Left kidney (tissue), 2 donors: ENCODE data around the gene TBC1D1. TPM values are rescaled to one million over a fixed set of nuclear protein-coding genes. Genes with fewer than 3 reads are reported as not detected.
"Not testable (repeated sequence)": the region's sequence is repeated elsewhere in the genome, so short reads cannot be mapped to it uniquely, and the experiment has no call there.

Experiments
- DNase-seq: peaks from one replicate; pipeline ENCODE4 v3.0.0-alpha.2; 2013
- polyA plus RNA-seq: library from polyadenylated mRNA; unstranded; fragments of 120-200 nt; gene quantifications from one replicate; pipeline ENCODE4 v1.2.1, GENCODE V29; 2013; ENCODE audit not compliant: insufficient read length

The TBC1D1 gene
- polyA plus RNA-seq, 1 donor = 197 TPM

GRCh38 chr4:37966044-37966443, 75.2 kb downstream of the TBC1D1 start:
- DNase-seq = no peak

- no peak for DNase-seq
Measured at GRCh38 chr4:37967736-37968135, 76.9 kb downstream of the TBC1D1 start.

- no peak for DNase-seq
Measured at GRCh38 chr4:37968747-37969146, 77.9 kb downstream of the TBC1D1 start.

- DNase-seq = no peak
Measured at GRCh38 chr4:37970702-37971101, 79.8 kb downstream of the TBC1D1 start.

- DNase-seq = no peak
Measured at GRCh38 chr4:37971202-37971601, 80.3 kb downstream of the TBC1D1 start.

GRCh38 chr4:37973441-37973840, 82.6 kb downstream of the TBC1D1 start:
- DNase-seq = no peak

- DNase-seq = not testable (repeated sequence)
Measured at GRCh38 chr4:37975321-37975822, 84.5 kb downstream of the TBC1D1 start.

- no peak for DNase-seq
Measured at GRCh38 chr4:37976507-37976906, 85.6 kb downstream of the TBC1D1 start.

- DNase-seq = peak; percentile 84
Measured at GRCh38 chr4:37976991-37977470, 86.1 kb downstream of the TBC1D1 start.

GRCh38 chr4:37977471-37978247, 86.8 kb downstream of the TBC1D1 start:
- DNase-seq = no peak

GRCh38 chr4:37978248-37978924, 87.5 kb downstream of the TBC1D1 start:
- DNase-seq = no peak

GRCh38 chr4:37980246-37980645, 89.4 kb downstream of the TBC1D1 start:
- DNase-seq = no peak

- no peak for DNase-seq
Measured at GRCh38 chr4:37981425-37981824, 90.5 kb downstream of the TBC1D1 start.

- no peak for DNase-seq
Measured at GRCh38 chr4:37981844-37982720, 91.2 kb downstream of the TBC1D1 start.

- no peak for DNase-seq
Measured at GRCh38 chr4:37982736-37983135, 91.9 kb downstream of the TBC1D1 start.

GRCh38 chr4:37983951-37984350, 93.1 kb downstream of the TBC1D1 start:
- DNase-seq = no peak

- no peak for DNase-seq
Measured at GRCh38 chr4:37985730-37986275, 94.9 kb downstream of the TBC1D1 start.

- DNase-seq = peak; percentile 82
Measured at GRCh38 chr4:37988670-37989069, 97.8 kb downstream of the TBC1D1 start.

- no peak for DNase-seq
Measured at GRCh38 chr4:37989398-37990260, 98.7 kb downstream of the TBC1D1 start.

GRCh38 chr4:37990731-37991245, 99.9 kb downstream of the TBC1D1 start:
- no peak for DNase-seq
